CD1c-positive myeloid dendritic cell (primary cell): ENCODE data around the gene SAMD10.
"Not testable (repeated sequence)": the region's sequence is repeated elsewhere in the genome, so short reads cannot be mapped to it uniquely, and the experiment has no call there.

ENCODE experiments used
- DNase-seq: peaks from one replicate; pipeline ENCODE4 v3.0.0-alpha.2; 2016; ENCODE audit errors: extremely low spot score

Gene SAMD10

DNA sequence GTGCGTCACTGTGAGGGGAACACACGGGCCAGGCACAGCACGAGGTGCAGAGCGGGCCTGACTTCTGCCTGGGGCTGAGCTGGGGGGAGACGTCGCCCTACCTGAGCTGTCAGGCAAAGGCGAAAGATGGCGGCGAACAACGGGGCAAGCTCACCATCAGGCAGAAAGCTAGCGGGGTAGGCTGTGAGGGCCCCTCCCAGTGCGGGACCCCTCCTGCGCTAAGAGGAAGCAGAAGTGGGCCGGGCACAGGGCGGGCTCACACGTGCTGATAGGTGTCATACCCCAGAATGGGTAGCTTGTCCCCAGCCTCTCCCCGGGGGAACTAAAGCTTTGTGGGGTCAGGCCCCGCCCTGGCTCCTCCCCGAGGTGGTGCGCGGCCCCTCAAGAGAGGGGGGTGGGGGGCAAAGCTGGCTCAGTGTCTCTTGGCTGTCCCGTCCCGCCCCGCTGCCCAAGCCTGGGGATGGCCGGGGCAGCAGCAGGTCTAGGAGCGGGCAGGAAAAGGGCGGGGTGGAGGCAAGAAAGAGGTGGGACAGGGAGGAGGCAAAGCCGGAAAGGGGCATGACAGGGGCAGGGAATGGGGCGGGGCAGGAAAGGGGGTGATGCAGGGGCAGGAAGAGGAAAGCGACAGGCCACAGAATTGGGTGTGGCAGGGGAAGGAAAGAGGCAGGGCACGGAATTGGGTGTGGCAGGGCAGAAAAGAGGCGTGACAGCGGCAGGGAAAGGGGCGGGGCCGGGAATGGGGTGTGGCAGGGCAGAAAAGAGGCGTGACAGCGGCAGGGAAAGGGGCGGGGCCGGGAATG, 38.0 kb downstream of the SAMD10 start:
- DNase-seq, result peak; percentile 90

DNA sequence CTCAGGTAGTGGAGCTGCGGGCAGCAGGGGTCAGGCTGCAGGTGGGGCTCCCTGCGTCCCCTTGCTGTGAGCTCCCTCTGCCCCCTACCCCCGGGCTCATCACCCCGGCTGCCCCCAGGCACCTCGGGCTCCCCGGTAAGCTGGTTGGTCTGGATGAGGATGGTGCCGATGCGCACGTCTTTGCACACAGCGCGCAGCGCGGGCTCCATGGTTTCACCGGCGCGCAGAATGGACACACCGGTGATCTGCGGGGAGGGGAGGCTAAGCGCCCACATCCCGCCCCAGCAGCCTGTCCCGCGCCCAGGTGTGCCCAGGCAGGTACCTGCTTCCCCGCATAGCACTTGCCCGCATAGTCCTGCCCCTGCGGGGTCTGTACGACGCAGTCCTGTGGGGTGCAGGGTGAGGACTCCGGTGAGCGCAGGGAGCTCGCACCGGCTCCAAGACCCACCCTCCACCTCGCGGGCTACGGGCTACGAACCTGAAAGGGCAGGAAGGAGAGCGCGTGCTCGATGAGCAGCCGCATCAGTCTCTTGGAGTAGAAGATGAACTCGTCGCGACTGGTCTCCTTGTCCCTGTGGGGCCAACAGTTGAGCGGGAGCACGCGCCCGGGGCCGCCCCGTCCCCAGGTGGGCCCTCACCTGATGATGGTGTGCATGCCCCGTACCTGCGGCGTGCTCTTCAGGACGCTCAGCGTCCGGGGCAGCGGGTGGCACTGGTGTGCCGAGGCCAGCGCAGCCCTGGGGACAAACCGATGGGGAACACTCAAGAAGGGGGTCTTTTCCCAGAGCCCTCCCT, 38.8 kb downstream of the SAMD10 start:
- no peak for DNase-seq

GRCh38 chr20:63940071-63940471, 39.4 kb downstream of the SAMD10 start:
- DNase-seq, result no peak

DNA sequence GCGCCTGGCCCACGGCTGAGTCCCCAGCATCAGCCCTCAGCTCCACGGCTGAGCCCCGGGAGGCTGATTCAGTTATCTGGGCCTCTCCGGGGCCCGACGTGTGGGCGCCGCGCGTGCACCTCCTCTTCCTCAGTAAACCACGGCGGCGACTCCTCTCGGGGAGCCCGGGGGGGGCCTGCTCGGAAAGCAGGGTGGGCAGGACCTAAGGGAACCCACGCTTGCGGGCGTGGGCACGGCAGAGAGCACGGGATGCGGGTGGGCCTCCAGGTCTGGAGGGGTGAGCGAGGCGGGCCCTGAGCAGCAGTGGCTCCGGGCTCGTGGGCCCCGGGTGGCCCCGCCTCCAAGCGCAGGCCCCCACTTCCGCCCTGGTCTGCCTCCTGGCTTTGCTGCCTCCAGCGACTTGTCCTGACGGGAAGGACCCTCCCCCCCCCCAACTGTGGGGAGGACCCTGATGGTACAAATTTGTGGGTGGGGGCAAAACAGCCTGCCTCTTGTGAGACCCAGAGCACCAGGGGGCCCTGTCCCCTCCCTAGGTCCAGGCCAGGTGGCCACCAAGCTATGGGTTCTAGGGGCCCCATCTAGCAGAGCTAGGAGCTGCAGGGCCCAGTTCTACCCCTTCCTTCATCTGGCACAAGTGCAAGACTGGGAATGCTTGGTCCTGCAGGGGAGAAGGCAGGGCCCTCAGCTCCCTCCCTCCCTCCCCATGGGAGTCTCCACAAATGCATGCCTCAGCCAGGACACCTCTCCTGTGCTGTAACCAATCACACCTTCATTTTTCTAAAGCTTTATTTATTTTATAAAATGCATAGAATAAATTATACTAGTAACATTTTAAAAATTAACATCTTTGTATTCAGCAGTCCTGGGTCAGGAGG, 40.1 kb downstream of the SAMD10 start:
- DNase-seq, result no peak

GRCh38 chr20:63937596-63937995, 41.8 kb downstream of the SAMD10 start:
- no peak for DNase-seq

DNA sequence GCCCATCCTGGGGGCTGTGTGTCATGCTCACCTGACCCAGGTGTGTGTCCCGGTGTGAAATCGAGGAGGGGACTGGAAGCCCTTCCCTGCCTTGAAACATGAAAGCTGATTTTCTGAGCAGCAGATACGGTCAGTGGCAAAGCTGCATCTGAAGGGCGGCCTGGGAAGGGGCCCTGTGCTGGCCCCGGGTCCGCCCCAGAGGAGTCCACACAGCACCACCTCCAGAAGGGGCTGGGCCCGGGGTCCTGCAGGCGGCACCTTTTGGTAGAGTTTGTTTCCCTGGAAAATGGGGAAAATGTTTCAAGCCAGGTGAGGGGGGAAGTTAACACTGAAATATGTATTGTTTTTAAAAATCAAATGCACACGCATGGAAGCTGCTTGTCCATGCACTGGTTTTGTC, 44.0 kb downstream of the SAMD10 start:
- DNase-seq, result no peak

DNA sequence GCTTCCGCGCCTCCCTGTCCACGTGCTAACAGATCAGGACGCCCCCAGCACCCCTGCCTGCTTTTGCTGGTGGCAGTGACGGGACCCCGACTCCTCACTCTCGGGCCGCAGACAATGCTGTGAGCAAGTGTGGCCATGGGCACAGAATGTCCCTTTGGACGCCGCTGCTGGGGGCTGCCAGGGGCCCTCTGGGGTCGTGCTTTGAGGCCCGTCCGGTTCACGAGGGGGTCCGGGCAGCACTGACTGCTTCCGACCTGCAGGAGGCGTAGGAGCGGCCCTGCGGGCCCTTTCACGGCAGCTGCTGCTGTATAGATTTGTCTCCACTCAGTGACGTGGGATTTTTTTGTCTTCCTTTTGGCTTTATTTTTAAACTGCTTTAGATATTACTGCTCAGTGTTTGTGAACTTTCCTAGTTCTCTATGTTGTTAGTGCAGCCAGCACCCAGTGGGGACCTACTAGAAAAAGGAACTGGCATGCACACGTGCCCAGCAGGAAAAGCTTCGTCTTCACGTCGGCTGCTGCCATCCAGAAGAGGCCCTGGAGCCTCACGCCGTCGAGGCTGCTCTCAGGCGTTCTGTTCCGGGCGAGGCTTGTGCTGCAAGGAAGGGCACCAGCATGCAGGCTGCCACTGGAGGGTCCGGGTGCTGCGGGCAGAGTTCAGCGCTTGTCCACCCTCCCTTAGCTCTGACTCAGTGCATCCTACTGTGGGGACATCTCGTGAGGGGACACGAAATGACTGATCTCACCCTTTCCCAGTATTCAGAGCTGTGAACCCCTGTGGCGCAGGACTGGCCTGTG, 45.0 kb downstream of the SAMD10 start:
- DNase-seq, result no peak

DNA sequence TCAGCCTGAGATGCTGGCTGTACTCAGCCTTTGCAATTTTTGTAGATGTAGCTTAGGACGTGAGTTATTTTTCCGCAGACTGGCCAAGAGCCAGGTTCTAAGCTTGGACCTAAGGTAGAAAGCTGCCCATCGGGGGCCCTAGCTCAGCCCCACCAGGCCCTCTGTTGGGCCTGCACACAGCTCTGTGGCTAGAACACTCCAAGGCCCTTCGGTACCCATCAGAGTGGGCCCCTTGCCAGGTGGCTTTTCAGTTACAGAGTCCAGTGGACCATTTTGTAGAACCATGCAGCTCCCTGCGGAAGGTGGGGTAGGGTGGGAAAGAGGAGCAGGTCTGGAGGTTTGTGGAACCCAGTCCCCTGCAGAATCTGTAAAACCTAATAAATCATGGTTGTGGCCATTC, 45.8 kb downstream of the SAMD10 start:
- no peak for DNase-seq

DNA sequence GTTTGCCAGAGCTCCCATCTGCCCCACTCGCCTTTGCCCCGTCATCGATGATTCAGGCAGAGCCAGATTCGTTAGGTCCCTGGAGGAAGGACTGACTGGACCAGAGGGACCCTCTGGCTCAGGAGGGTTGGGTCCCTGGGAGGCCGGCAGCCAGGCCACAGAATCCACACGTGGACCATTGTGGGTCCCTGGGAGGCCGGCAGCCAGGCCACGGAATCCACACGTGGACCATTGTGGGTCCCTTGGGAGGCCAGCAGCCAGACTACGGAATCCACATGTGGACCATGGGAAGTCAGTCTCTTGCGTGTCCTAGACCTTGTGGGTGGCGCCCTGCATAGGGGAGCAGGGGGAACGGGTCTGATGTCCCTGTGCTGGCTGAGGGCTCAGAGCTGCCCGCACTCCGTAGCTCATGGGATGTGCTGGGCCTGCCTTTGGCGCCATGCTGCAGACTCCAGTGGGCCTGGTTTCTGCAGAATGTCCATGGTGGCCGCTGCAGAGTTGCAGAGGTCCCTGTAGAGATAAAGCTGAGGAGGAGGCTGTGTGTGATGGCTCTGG, 46.8 kb downstream of the SAMD10 start:
- DNase-seq, result no peak

GRCh38 chr20:63931735-63932134, 47.7 kb downstream of the SAMD10 start:
- no peak for DNase-seq

GRCh38 chr20:63930971-63931553, 48.4 kb downstream of the SAMD10 start:
- DNase-seq, result no peak

- not testable (repeated sequence) for DNase-seq
Observed at GRCh38 chr20:63929473-63929883, 50.0 kb downstream of the SAMD10 start.

DNA sequence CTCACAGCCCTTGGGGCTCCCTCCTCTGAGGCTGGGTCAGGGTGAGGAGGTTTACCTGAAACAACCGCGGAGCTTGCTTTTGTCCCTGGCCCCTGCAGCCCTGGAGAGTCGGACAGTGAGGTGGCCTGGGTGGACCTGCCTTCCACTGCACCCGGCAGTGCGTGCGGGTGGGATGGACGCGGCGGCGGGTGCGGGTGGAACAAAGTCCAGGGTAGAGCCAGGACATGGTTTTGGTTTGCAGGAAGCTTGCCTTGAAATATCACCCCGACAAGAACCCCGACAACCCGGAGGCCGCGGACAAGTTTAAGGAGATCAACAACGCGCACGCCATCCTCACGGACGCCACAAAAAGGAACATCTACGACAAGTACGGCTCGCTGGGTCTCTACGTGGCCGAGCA, 50.4 kb downstream of the SAMD10 start:
- DNase-seq, result no peak

GRCh38 chr20:63926298-63926697, 53.1 kb downstream of the SAMD10 start:
- no peak for DNase-seq

DNA sequence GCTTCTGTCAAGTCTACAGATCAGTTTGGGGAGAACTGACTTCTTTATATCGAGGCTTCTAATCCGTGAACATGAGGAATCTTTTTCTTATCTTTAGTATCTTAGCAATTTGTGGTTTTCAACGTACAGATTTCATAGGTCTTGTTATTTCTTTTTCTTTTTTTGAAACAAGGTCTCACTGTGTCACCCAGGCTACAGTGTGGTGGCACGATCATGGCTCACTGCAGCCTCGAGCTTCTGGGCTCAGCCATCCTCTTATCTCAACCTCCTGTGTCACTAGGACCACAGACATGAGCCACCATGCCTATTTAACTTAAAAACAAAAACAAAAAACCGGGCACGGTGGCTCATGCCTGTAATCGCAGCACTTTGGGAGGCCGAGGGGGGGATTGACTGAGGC, 55.2 kb downstream of the SAMD10 start:
- DNase-seq, result no peak
